Vagina (tissue), 2 donors: ENCODE results near the gene C10orf71.

Source experiments
- CTCF ChIP-seq, 3 experiments: fragments of 450-650 bp in 2 of 3; fragments of 200-600 bp in 1 of 3; sonication (generic) in 1 of 3; IDR thresholded peaks; one replicate each; pipeline ENCODE4 v1.5.1; 2017 to 2019; ENCODE audit warnings: antibody characterized with exemption in 3 of 3, mild to moderate bottlenecking in 2 of 3, moderate library complexity in 2 of 3
- POLR2AphosphoS5 ChIP-seq, 2 donors: sonication (generic); formaldehyde crosslinking; IDR thresholded peaks; one replicate each; pipeline ENCODE4 v1.9.0; 2017; ENCODE audit warnings: antibody characterized with exemption in 2 of 2, mild to moderate bottlenecking in 2 of 2, low read depth in 1 of 2; ENCODE audit not compliant: insufficient read depth in 1 of 2

GRCh38 chr10:49290131-49290530, 8.8 kb upstream of the C10orf71 start:
- TF ChIP-seq CTCF (IDR thresholded peaks at IDR 0.05) (no peak), POLR2AphosphoS5 (IDR thresholded peaks at IDR 0.05; ENCODE audit: insufficient read depth in 1 of 2, low read depth in 1 of 2) (no peak)
